H9 (cell line): ENCODE measurements around the gene TAF15. TPM values are rescaled to one million over a fixed set of nuclear protein-coding genes. Genes with fewer than 3 reads are reported as not detected.

ENCODE experiments used
- DNase-seq: peaks from one replicate; pipeline ENCODE4 v3.0.0-alpha.2; 2017
- H2AFZ ChIP-seq: one replicate; pipeline ENCODE4 v1.6.1; 2013; ENCODE audit warnings: mild to moderate bottlenecking, low read length, control low read depth, moderate library complexity
- H2AK5ac ChIP-seq: 2 replicates; pipeline ENCODE4 v1.6.1; 2013; ENCODE audit warnings: low read length, control low read depth, mixed read lengths; ENCODE audit not compliant: insufficient read length
- H2BK120ac ChIP-seq: one replicate; pipeline ENCODE4 v1.6.1; 2013; ENCODE audit warnings: low read depth, mild to moderate bottlenecking, low read length, control low read depth, inconsistent platforms; ENCODE audit not compliant: poor library complexity, severe bottlenecking
- H2BK12ac ChIP-seq: 2 replicates; pipeline ENCODE4 v1.6.1; 2013; ENCODE audit warnings: low read length, control low read depth, mixed read lengths, low read depth; ENCODE audit not compliant: insufficient read length
- H2BK15ac ChIP-seq: 2 replicates; pipeline ENCODE4 v1.6.1; 2013; ENCODE audit warnings: low read depth, low read length, control low read depth
- H2BK20ac ChIP-seq: one replicate; pipeline ENCODE4 v1.6.1; 2013; ENCODE audit warnings: low read depth, mild to moderate bottlenecking, low read length, control low read depth, inconsistent platforms; ENCODE audit not compliant: poor library complexity, severe bottlenecking
- H2BK5ac ChIP-seq: 2 replicates; pipeline ENCODE4 v1.6.1; 2013; ENCODE audit warnings: low read length, control low read depth, mixed read lengths; ENCODE audit not compliant: insufficient read length
- H3K14ac ChIP-seq: 2 replicates; pipeline ENCODE4 v1.6.1; 2013; ENCODE audit warnings: low read length, control low read depth; ENCODE audit not compliant: insufficient read depth
- H3K18ac ChIP-seq: 2 replicates; pipeline ENCODE4 v1.6.1; 2013; ENCODE audit warnings: low read depth, mild to moderate bottlenecking, mixed read lengths, low read length, control low read depth; ENCODE audit not compliant: insufficient read length
- H3K23ac ChIP-seq: 2 replicates; pipeline ENCODE4 v1.6.1; 2013; ENCODE audit warnings: low read length, control low read depth, mixed read lengths, low read depth; ENCODE audit not compliant: insufficient read length
- H3K23me2 ChIP-seq: 2 replicates; pipeline ENCODE4 v1.6.1; 2013; ENCODE audit warnings: low read depth, mild to moderate bottlenecking, mixed read lengths, low read length, control low read depth; ENCODE audit not compliant: insufficient read length, poor library complexity, severe bottlenecking
- H3K27ac ChIP-seq: 2 replicates; pipeline ENCODE4 v1.5.1; 2013; ENCODE audit warnings: low read length, control low read depth, mixed read lengths, low read depth; ENCODE audit not compliant: insufficient read length
- H3K27me3 ChIP-seq: 2 replicates; pipeline ENCODE4 v1.6.1; 2013; ENCODE audit warnings: low read length, control low read depth, inconsistent platforms; ENCODE audit not compliant: insufficient read depth
- H3K4ac ChIP-seq: 2 replicates; pipeline ENCODE4 v1.6.1; 2013; ENCODE audit warnings: low read depth, mild to moderate bottlenecking, control low read depth, inconsistent platforms, low read length, moderate library complexity
- H3K4me1 ChIP-seq: 2 replicates; pipeline ENCODE4 v1.6.1; 2013; ENCODE audit warnings: low read length, control low read depth, inconsistent platforms; ENCODE audit not compliant: insufficient read depth
- H3K4me2 ChIP-seq: 2 replicates; pipeline ENCODE4 v1.6.1; 2013; ENCODE audit warnings: low read length, control low read depth, mixed read lengths; ENCODE audit not compliant: insufficient read length, insufficient read depth
- H3K56ac ChIP-seq: 2 replicates; pipeline ENCODE4 v1.6.1; 2013; ENCODE audit warnings: low read depth, mild to moderate bottlenecking, mixed read lengths, low read length, control low read depth; ENCODE audit not compliant: insufficient read length
- H3K79me1 ChIP-seq: 2 replicates; pipeline ENCODE4 v1.6.1; 2013; ENCODE audit warnings: low read depth, mild to moderate bottlenecking, moderate library complexity, low read length, control low read depth, inconsistent platforms; ENCODE audit not compliant: insufficient read depth, poor library complexity, severe bottlenecking
- H3K79me2 ChIP-seq: 2 replicates; pipeline ENCODE4 v1.6.1; 2013; ENCODE audit warnings: low read length, control low read depth, inconsistent platforms; ENCODE audit not compliant: insufficient read depth
- H3K9ac ChIP-seq: 2 replicates; pipeline ENCODE4 v1.6.1; 2013; ENCODE audit warnings: low read length, control low read depth, mixed read lengths; ENCODE audit not compliant: insufficient read length; ENCODE audit errors: extremely low read depth
- H3K9me3 ChIP-seq: one replicate; pipeline ENCODE4 v1.6.1; 2013; ENCODE audit warnings: low read depth, low read length, inconsistent platforms; ENCODE audit not compliant: control insufficient read depth
- H3T11ph ChIP-seq: one replicate; pipeline ENCODE4 v1.6.1; 2013; ENCODE audit warnings: mild to moderate bottlenecking, low read length, control low read depth, inconsistent platforms
- H4K20me1 ChIP-seq: one replicate; pipeline ENCODE4 v1.6.1; 2013; ENCODE audit not compliant: control insufficient read depth, insufficient read length, insufficient read depth
- H4K5ac ChIP-seq: 2 replicates; pipeline ENCODE4 v1.6.1; 2013; ENCODE audit warnings: low read depth, mild to moderate bottlenecking, mixed read lengths, low read length, control low read depth; ENCODE audit not compliant: insufficient read length
- H4K8ac ChIP-seq: replicated peaks from 2 replicates; pipeline ENCODE4 v1.6.1; 2013; ENCODE audit warnings: low read length, control low read depth, mixed read lengths, low read depth; ENCODE audit not compliant: insufficient read length
- H4K91ac ChIP-seq: 2 replicates; pipeline ENCODE4 v1.6.1; 2013; ENCODE audit warnings: low read depth, mild to moderate bottlenecking, moderate library complexity, mixed read lengths, low read length, control low read depth; ENCODE audit not compliant: insufficient read length
- H3K27ac Mint-ChIP-seq, 3 experiments: 2 replicates in 2 of 3; 3 replicates in 1 of 3; pipeline ENCODE4 v1.8.0; 2020 to 2021; ENCODE audit warnings: mixed read lengths in 3 of 3, mild to moderate bottlenecking in 1 of 3, moderate library complexity in 1 of 3
- H3K27me3 Mint-ChIP-seq: 2 replicates; pipeline ENCODE4 v1.8.0; 2021; ENCODE audit warnings: low read depth, mild to moderate bottlenecking, moderate library complexity, mixed read lengths
- H3K36me3 Mint-ChIP-seq, 3 experiments: 2 replicates in 2 of 3; 3 replicates in 1 of 3; pipeline ENCODE4 v1.8.0; 2020 to 2021; ENCODE audit warnings: low read depth in 3 of 3, mixed read lengths in 3 of 3; ENCODE audit not compliant: insufficient read depth in 1 of 3
- H3K4me1 Mint-ChIP-seq, 2 experiments: 2 replicates each; pipeline ENCODE4 v1.8.0; 2020; ENCODE audit warnings: mixed read lengths in 2 of 2
- H3K4me3 Mint-ChIP-seq, 2 experiments: 2 replicates in 1 of 2; 3 replicates in 1 of 2; pipeline ENCODE4 v1.8.0; 2020 to 2021; ENCODE audit warnings: mild to moderate bottlenecking in 2 of 2, mixed read lengths in 2 of 2, moderate library complexity in 1 of 2
- H3K9me3 Mint-ChIP-seq, 2 experiments: 2 replicates in 1 of 2; 3 replicates in 1 of 2; pipeline ENCODE4 v1.8.0; 2020; ENCODE audit warnings: mild to moderate bottlenecking in 2 of 2, mixed read lengths in 2 of 2, moderate library complexity in 1 of 2
- WGBS: extraction: QIAGEN DNeasy Blood & Tissue Kit; methylation state at CpG from one replicate; pipeline ENCODE4 v1.1.7; 2013; ENCODE audit warnings: missing lambda C conversion rate, low lambda C conversion rate, mixed read lengths; ENCODE audit not compliant: insufficient read length; ENCODE audit errors: extremely low coverage; 5-methylcytosine and 5-hydroxymethylcytosine counted together
- total RNA-seq: library from RNA; stranded (reverse); gene quantifications from 2 replicates; pipeline ENCODE4 v1.2.1, GENCODE V29; 2021
- TF ChIP-seq, protein P1 (sequence below): fragments of 200-600 bp; sonication (generic); conservative IDR thresholded peaks from 3 replicates; pipeline ENCODE4 v1.8.0; 2021; ENCODE audit warnings: antibody characterized with exemption, mild to moderate bottlenecking

The TAF15 gene
- total RNA-seq, 1 experiment from 2014 or later, result 304 TPM

DNA sequence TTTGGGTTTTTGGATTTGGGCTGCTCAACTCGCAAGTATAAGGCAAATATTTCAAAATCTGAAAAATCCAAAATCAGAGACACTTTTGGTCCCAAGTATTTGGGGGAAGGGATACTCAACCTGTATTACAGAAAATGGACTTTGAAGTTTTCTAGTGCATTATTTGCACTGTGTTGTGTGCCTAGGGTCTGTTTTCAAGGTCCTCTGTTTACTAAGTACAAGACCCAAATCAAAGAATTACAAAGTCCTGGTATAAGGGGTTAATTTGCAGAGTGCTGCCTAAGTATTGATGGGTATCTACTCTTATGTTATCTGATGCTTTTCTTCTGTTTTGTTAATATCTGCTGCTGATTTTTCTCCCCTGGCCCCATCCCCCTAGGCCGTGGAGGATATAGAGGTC is 34.4 kb downstream of the TAF15 start:
- H4K5ac ChIP-seq, result no peak overlapping the region
- no peaks in the 10 kb centered on the region for H3K4me1 ChIP-seq
- no peak overlapping the region for H2BK5ac ChIP-seq
- no CpG with 5 or more reads among the region's 2 CpGs for WGBS
- Mint-ChIP-seq H3K27ac (peak overlapping the region; percentile 23 to 68 (median 34); a peak in 4 of 7 replicates), H3K4me1 (no peaks in the 10 kb centered on the region), H3K9me3 (no peaks in the 10 kb centered on the region), H3K4me3 (no peak overlapping the region), H3K36me3 (peaks cover 42 to 88% (median 77%) of the 10 kb centered on the region in 3 experiments), H3K27me3 (no peaks in the 10 kb centered on the region)
- no peak overlapping the region for H2BK15ac ChIP-seq
- DNase-seq, result no peak
- H2BK20ac ChIP-seq, result no peak overlapping the region
- TF ChIP-seq, protein P1, sequence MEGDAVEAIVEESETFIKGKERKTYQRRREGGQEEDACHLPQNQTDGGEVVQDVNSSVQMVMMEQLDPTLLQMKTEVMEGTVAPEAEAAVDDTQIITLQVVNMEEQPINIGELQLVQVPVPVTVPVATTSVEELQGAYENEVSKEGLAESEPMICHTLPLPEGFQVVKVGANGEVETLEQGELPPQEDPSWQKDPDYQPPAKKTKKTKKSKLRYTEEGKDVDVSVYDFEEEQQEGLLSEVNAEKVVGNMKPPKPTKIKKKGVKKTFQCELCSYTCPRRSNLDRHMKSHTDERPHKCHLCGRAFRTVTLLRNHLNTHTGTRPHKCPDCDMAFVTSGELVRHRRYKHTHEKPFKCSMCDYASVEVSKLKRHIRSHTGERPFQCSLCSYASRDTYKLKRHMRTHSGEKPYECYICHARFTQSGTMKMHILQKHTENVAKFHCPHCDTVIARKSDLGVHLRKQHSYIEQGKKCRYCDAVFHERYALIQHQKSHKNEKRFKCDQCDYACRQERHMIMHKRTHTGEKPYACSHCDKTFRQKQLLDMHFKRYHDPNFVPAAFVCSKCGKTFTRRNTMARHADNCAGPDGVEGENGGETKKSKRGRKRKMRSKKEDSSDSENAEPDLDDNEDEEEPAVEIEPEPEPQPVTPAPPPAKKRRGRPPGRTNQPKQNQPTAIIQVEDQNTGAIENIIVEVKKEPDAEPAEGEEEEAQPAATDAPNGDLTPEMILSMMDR, result no peak
- no peak overlapping the region for H4K8ac ChIP-seq
- no peak overlapping the region for H2BK120ac ChIP-seq
- no peak overlapping the region for H2AFZ ChIP-seq
- H2BK12ac ChIP-seq, result no peak overlapping the region
- no peak overlapping the region for H3K14ac ChIP-seq
- peaks cover 3% of the 10 kb centered on the region for H4K20me1 ChIP-seq
- no peaks in the 10 kb centered on the region for H3K79me1 ChIP-seq
- no peak overlapping the region for H2AK5ac ChIP-seq
- H3K23ac ChIP-seq, result no peak overlapping the region
- H3K27me3 ChIP-seq, result no peaks in the 10 kb centered on the region
- H3K18ac ChIP-seq, result no peak overlapping the region
- no peak overlapping the region for H3K27ac ChIP-seq
- no peaks in the 10 kb centered on the region for H3K9me3 ChIP-seq
- H3T11ph ChIP-seq, result no peak overlapping the region
- H4K91ac ChIP-seq, result no peak overlapping the region
- H3K79me2 ChIP-seq, result no peaks in the 10 kb centered on the region
- no peak overlapping the region for H3K9ac ChIP-seq
- no peak overlapping the region for H3K56ac ChIP-seq
- no peak overlapping the region for H3K4ac ChIP-seq
- H3K23me2 ChIP-seq, result no peaks in the 10 kb centered on the region
- no peak overlapping the region for H3K4me2 ChIP-seq
